ENCODE data around the gene AMER3.
A peak's percentile ranks its signal among the peaks of the same experiment; 100 is the strongest.

The AMER3 gene

GRCh38 chr2:130754811-130755210 lies 529 bp upstream of the AMER3 start:
- DNase-seq, result no peak

- peak; percentile 23 to 56 for DNase-seq
Measured at GRCh38 chr2:130756053-130756873, 923 bp downstream of the AMER3 start.

- DNase-seq, result no peak
Measured at GRCh38 chr2:130756874-130757668, 1.7 kb downstream of the AMER3 start.

GRCh38 chr2:130759906-130760753 lies 4.8 kb downstream of the AMER3 start:
- no peak for DNase-seq

GRCh38 chr2:130760754-130761751 lies 5.7 kb downstream of the AMER3 start:
- DNase-seq, result no peak

GRCh38 chr2:130762031-130762909 lies 6.9 kb downstream of the AMER3 start:
- no peak for DNase-seq

GRCh38 chr2:130762910-130763385 lies 7.6 kb downstream of the AMER3 start:
- no peak for DNase-seq

GRCh38 chr2:130763405-130763804 lies 8.1 kb downstream of the AMER3 start:
- no peak for DNase-seq

GRCh38 chr2:130764035-130764820 lies 8.9 kb downstream of the AMER3 start:
- DNase-seq, result no peak

GRCh38 chr2:130764821-130765115 lies 9.4 kb downstream of the AMER3 start:
- no peak for DNase-seq

GRCh38 chr2:130765464-130765863 lies 10.1 kb downstream of the AMER3 start:
- no peak for DNase-seq

GRCh38 chr2:130766037-130766436 lies 10.7 kb downstream of the AMER3 start:
- no peak for DNase-seq

- DNase-seq, result no peak
Measured at GRCh38 chr2:130766711-130767407, 11.5 kb downstream of the AMER3 start.

GRCh38 chr2:130767408-130767775 lies 12.1 kb downstream of the AMER3 start:
- DNase-seq, result no peak

GRCh38 chr2:130768191-130768855 lies 13.0 kb downstream of the AMER3 start:
- DNase-seq, result no peak

- DNase-seq, result no peak
Measured at GRCh38 chr2:130769343-130769907, 14.1 kb downstream of the AMER3 start.

GRCh38 chr2:130776550-130776949 lies 21.2 kb downstream of the AMER3 start:
- no peak for DNase-seq

GRCh38 chr2:130778781-130779180 lies 23.4 kb downstream of the AMER3 start:
- no peak for DNase-seq
